CD4-positive, alpha-beta T cell (primary cell): ENCODE data around the gene PDE10A. TPM values are rescaled to one million over a fixed set of nuclear protein-coding genes. Genes with fewer than 3 reads are reported as not detected.

Experiments used
- ATAC-seq: fragments of 200-7000 bp; cut with Tn5 transposase; one replicate; pipeline ENCODE4 v1.10.0; 2022; ENCODE audit warnings: mild to moderate bottlenecking; ENCODE audit not compliant: poor library complexity
- CTCF ChIA-PET: fragments of 350-600 bp; sonication (Branson Sonifier 250); formaldehyde crosslinking; loops from one replicate; lab custom pipeline; 2021; ENCODE audit warnings: antibody characterized with exemption, inconsistent platforms; lab: Charles Lee
- POLR2A ChIA-PET: fragments of 350-600 bp; sonication (Branson Sonifier 250); formaldehyde crosslinking; loops from one replicate; lab custom pipeline; 2021; ENCODE audit warnings: antibody characterized with exemption, inconsistent platforms; lab: Charles Lee
- DNase-seq, 14 experiments: peaks; one replicate each; pipeline ENCODE4 v3.0.0-alpha.2; 2013 to 2020; ENCODE audit warnings: mixed read lengths in 2 of 14
- H3K27ac ChIP-seq, 2 donors: one replicate each; pipeline versions ENCODE4 v1.5.1 to v1.7.0; 2013; ENCODE audit warnings: low read length in 2 of 2, low read depth in 1 of 2, mild to moderate bottlenecking in 1 of 2
- H3K27me3 ChIP-seq, 2 experiments: 1 replicate in 1 of 2; 2 replicates in 1 of 2; pipeline versions ENCODE4 v1.6.1 to v1.7.0; 2013; ENCODE audit warnings: low read length in 2 of 2, control low read depth in 1 of 2, mild to moderate bottlenecking in 1 of 2, moderate library complexity in 1 of 2; ENCODE audit not compliant: insufficient read depth in 2 of 2, control insufficient read depth in 1 of 2
- H3K36me3 ChIP-seq: one replicate; pipeline ENCODE4 v1.6.1; 2013; ENCODE audit warnings: low read length, control low read depth; ENCODE audit not compliant: insufficient read depth
- H3K4me1 ChIP-seq: one replicate; pipeline ENCODE4 v1.6.1; 2013; ENCODE audit warnings: low read length, control low read depth; ENCODE audit not compliant: insufficient read depth
- H3K4me3 ChIP-seq: one replicate; pipeline ENCODE4 v1.5.1; 2013; ENCODE audit warnings: mild to moderate bottlenecking, low read length, moderate library complexity
- H3K9me3 ChIP-seq, 2 experiments: 1 replicate in 1 of 2; 2 replicates in 1 of 2; pipeline versions ENCODE4 v1.6.1 to v1.7.0; 2013; ENCODE audit warnings: low read length in 2 of 2, mild to moderate bottlenecking in 2 of 2, control low read depth in 1 of 2, moderate library complexity in 1 of 2; ENCODE audit not compliant: control insufficient read depth in 1 of 2, insufficient read depth in 1 of 2
- H3K27ac Mint-ChIP-seq: one replicate; pipeline ENCODE4 v1.8.0; 2020; ENCODE audit warnings: mixed read lengths
- H3K27me3 Mint-ChIP-seq: one replicate; pipeline ENCODE4 v1.8.0; 2021; ENCODE audit warnings: mixed read lengths
- H3K36me3 Mint-ChIP-seq: one replicate; pipeline ENCODE4 v1.8.0; 2021; ENCODE audit warnings: low read depth, mixed read lengths
- H3K4me1 Mint-ChIP-seq: one replicate; pipeline ENCODE4 v1.8.0; 2021; ENCODE audit warnings: low read depth, mixed read lengths
- H3K4me3 Mint-ChIP-seq: one replicate; pipeline ENCODE4 v1.8.0; 2020; ENCODE audit warnings: mild to moderate bottlenecking, mixed read lengths
- H3K9me3 Mint-ChIP-seq: one replicate; pipeline ENCODE4 v1.8.0; 2020; ENCODE audit warnings: mixed read lengths
- intact Hi-C, 2 experiments: fragments of 100-400 bp; cut with DNase I in 1 of 2; cut with micrococcal nuclease in 1 of 2; formaldehyde crosslinking; loops; one replicate each; pipeline versions ENCODE4 v1.15.1 to v1.9.0; 2023 to 2025; cut with DNase I, micrococcal nuclease
- total RNA-seq, 174 experiments: library from RNA in 2 of 174; stranded (reverse) in 2 of 174; gene quantifications; one replicate each; pipeline ENCODE4 v1.2.3 and lab custom pipeline; 2021 to 2026
- TF ChIP-seq, protein P1 (sequence below): fragments of 200-600 bp; IDR thresholded peaks from one replicate; pipeline ENCODE4 v1.8.0; 2022; ENCODE audit warnings: antibody characterized with exemption, mild to moderate bottlenecking

PDE10A gene
- total RNA-seq, 2 experiments from 2014 or later = not detected

DNA sequence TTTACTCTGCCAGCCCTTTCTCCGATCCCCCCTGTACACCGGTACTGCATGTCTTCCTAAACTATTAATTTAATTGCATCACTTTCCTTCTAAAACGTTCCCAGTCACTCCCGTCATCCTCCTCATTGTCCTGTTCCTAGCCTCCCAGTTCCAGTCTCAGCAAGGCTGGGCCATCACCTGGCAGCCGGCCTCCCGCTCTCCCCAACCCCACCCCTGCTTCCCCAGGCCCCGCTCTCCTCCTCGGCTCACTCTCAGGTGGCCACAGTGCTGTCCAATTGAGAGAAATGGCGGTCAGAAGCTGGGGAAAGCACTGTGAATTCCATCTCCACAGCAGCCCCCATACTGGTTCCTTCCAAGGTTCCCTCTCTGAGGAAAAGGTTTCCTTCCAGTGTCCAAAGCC lies 8.9 kb downstream of the PDE10A start:
- peaks cover 11% of the 10 kb centered on the region for H3K27me3 Mint-ChIP-seq
- H3K4me3 Mint-ChIP-seq = no peak overlapping the region
- TF ChIP-seq, protein P1, sequence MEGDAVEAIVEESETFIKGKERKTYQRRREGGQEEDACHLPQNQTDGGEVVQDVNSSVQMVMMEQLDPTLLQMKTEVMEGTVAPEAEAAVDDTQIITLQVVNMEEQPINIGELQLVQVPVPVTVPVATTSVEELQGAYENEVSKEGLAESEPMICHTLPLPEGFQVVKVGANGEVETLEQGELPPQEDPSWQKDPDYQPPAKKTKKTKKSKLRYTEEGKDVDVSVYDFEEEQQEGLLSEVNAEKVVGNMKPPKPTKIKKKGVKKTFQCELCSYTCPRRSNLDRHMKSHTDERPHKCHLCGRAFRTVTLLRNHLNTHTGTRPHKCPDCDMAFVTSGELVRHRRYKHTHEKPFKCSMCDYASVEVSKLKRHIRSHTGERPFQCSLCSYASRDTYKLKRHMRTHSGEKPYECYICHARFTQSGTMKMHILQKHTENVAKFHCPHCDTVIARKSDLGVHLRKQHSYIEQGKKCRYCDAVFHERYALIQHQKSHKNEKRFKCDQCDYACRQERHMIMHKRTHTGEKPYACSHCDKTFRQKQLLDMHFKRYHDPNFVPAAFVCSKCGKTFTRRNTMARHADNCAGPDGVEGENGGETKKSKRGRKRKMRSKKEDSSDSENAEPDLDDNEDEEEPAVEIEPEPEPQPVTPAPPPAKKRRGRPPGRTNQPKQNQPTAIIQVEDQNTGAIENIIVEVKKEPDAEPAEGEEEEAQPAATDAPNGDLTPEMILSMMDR = no peak
- Histone ChIP-seq H3K4me1 (no peaks in the 10 kb centered on the region), H3K9me3 (peaks cover 0 to 3% of the 10 kb centered on the region in 2 experiments), H3K4me3 (no peak overlapping the region), H3K27me3 (peaks cover 0 to 6% of the 10 kb centered on the region in 2 experiments), H3K36me3 (no peaks in the 10 kb centered on the region), H3K27ac (no peak overlapping the region)
- no peak overlapping the region for H3K27ac Mint-ChIP-seq
- intact Hi-C loops = no loop called here
- ATAC-seq (no peak), DNase-seq (no peak)
- no peaks in the 10 kb centered on the region for H3K4me1 Mint-ChIP-seq
- no peaks in the 10 kb centered on the region for H3K9me3 Mint-ChIP-seq
- ChIA-PET CTCF (no interaction called here), POLR2A (no interaction called here)
- H3K36me3 Mint-ChIP-seq = no peaks in the 10 kb centered on the region

DNA sequence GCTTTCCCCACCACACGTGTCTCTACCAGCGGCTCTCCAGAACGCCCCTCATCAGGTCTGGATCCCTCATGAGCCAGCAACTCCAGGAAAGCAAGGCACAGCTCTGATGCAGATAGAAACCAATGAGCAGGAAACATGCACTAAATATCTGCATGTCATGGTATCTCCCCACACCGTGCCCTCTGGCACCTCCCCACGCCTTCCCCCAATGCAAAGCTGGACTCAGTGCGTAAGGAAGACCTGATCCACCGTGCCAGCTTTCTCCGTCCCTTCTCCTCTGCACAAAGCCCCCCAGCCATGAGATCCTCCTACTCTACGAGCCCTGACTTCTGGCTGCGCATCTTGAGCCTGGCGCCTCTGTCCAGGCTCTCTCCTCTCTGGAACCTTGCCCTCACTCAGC lies 9.4 kb downstream of the PDE10A start:
- H3K36me3 Mint-ChIP-seq = no peaks in the 10 kb centered on the region
- TF ChIP-seq, protein P1 = no peak
- Histone ChIP-seq H3K36me3 (no peaks in the 10 kb centered on the region), H3K27me3 (peaks cover 0 to 3% of the 10 kb centered on the region in 2 experiments), H3K4me1 (no peaks in the 10 kb centered on the region), H3K4me3 (no peak overlapping the region), H3K9me3 (peaks cover 0 to 3% of the 10 kb centered on the region in 2 experiments), H3K27ac (no peak overlapping the region)
- H3K9me3 Mint-ChIP-seq = no peaks in the 10 kb centered on the region
- ATAC-seq (no peak), DNase-seq (no peak)
- no peak overlapping the region for H3K27ac Mint-ChIP-seq
- no peak overlapping the region for H3K4me3 Mint-ChIP-seq
- no peaks in the 10 kb centered on the region for H3K4me1 Mint-ChIP-seq
- POLR2A ChIA-PET = no interaction called here
- H3K27me3 Mint-ChIP-seq = peaks cover 8% of the 10 kb centered on the region
- CTCF ChIA-PET = no interaction called here
- intact Hi-C loops = no loop called here

DNA sequence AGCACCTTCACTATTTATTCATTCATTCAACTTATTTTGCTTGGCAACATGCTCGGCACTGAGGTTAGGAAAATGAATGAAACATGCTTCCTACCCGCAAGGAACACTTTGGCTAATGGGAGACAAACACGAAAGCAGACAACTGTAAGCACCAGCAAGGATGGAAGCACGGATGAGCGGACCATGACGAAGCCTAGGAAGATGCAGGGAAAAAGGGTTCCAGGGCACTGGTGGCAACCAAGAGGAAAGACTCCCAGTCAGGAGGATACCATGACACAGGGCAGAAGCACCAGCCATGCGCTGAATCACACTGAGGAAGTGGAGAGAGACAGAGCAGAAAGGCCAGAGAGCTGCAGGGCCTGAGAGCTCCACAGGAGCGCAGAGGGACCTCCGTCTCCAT lies 9.8 kb downstream of the PDE10A start:
- ChIA-PET CTCF (no interaction called here), POLR2A (no interaction called here)
- no peak overlapping the region for H3K4me3 ChIP-seq
- peaks cover 0 to 3% of the 10 kb centered on the region in 2 experiments for H3K9me3 ChIP-seq
- Mint-ChIP-seq H3K27ac (no peak overlapping the region), H3K4me3 (no peak overlapping the region), H3K4me1 (no peaks in the 10 kb centered on the region), H3K36me3 (no peaks in the 10 kb centered on the region), H3K9me3 (no peaks in the 10 kb centered on the region), H3K27me3 (peaks cover 7% of the 10 kb centered on the region)
- ATAC-seq (no peak), DNase-seq (no peak)
- TF ChIP-seq, protein P1 = no peak
- intact Hi-C loops = no loop called here
- H3K36me3 ChIP-seq = no peaks in the 10 kb centered on the region
- H3K4me1 ChIP-seq = no peaks in the 10 kb centered on the region
- no peaks in the 10 kb centered on the region for H3K27me3 ChIP-seq
- H3K27ac ChIP-seq = no peak overlapping the region
